ENCODE data around the gene CATSPERD.

Gene CATSPERD

DNA sequence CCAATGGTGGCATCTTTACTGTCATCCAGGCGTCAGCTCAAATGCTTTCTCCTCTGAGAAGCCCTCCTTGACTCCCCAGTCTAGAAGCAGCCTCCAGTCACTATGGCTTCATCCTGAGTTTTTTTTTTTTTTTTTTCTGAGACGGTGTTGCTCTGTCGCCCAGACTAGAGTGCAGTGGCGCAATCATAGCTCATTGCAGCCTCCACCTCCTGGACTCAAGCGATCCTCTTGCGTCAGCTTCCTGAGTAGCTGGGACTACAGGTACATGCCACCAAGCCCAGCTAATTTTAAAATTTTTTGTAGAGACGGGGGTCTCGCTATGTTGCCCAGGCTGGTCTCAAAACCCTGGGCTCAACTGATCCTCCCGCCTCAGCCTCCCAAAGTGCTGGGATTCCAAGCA is 88.6 kb downstream of the CATSPERD start:
- DNase-seq: no peak

DNA sequence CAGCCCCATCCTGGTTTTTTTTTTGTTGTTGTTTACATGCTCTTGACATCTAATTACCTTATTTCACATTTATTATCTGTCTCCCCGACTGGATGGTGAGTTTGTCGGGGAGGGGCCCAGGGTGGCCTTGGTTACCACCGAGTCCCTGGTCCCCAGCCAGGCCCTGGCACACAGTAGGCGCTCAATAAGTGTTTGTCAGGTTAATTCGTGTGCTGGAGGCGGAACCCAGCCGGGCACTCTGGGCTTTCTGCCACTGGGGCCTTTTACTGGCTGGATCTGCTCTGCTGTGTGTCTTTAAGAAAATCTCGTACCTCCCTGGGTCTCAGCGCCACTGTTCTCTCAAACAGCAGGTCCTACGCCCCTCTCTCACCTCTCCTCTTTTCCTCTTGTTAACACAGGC is 89.0 kb downstream of the CATSPERD start:
- DNase-seq: no peak

DNA sequence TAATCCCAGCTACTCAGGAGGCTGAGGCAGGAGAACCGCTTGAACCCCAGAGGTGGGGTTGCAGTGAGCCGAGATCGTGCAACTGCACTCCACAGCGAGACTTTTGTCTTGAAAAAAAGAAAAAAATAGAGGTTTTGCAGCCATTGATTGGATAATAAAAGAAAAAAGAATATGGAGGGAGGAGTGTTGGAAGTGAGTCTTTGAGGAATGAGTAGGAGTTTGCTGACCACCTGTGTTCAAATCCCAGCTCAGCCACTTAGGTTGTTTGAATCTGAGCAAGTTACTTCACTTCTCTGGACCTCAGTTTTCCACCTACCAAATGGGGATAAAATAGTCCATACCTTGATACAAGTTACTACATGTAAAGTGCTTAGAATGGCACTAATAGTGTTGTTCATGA is 90.7 kb downstream of the CATSPERD start:
- no peak for DNase-seq

DNA sequence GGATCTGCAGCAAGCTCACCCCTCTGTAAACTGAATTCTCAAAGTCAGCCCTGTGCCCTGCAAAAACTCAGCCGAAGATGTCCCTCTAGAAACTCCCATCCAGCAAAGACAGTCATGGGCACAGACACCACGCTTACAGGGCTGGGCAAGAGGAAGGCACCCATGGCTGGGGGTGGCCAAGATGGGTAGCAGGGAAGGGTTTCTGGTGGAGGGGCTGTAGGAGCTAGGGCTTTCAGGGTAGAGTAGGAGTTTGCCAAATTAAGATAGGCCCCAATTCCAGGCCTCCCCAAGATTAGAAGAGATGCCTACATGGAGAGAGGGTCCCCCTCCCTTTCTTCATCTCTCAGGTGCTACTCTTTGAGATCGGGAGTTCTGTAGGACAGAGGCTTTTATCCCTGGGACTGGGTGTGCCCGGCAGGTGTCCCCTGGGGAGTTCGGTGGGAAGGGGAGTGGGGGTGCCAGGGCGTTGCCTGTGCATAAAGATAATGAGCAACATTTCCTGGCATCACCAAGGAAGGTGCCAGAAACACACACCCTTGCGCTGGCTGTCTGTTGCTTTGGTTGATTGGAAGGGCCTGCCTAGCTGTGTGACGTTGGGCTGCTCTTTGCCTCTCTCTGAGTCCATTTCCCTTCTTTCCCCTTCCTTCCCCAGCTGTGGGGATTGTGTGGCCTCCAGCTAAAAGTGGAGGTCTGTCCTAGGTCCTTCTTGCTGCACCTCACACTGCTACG is 93.8 kb downstream of the CATSPERD start:
- DNase-seq: no peak

DNA sequence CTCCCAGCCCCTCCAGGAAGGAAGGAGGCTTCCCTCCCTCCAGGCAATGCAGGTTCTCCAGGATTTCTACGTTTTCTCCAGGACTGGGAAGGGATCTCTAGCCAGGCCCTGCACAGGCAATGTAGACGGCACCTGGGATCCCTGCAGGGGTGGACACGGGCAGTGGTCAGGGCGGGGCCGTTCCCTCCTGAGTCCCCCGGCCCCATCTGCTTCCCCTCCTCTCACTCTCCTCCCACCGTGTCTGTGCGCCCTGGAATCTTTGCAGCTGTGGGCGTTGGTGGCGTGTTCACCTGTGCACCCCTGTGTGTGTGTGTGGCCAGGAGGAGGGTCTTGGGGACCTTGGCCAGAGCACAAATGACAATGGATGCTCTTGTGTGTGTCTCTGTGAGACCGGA is 94.4 kb downstream of the CATSPERD start:
- DNase-seq: no peak

DNA sequence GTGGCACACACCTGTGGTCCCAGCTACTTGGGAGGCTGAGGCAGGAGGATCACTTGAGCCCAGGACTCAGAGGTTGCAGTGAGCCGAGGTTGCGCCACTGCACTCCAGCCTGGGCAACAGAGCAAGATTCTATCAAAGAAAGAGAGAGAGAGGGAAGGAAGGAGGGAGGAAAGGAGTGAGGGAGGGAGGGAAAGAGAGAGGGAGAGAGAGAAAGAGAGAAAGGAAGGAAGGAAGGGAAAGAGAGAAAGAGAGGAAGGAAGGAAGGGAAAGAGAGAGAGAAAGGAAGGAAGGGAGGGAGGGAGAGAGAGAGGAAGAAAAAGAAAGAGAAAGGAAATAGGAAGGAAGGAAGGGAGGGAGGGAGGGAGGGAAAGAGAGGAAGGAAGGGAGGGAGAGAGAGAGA is 96.8 kb downstream of the CATSPERD start:
- DNase-seq: no peak

DNA sequence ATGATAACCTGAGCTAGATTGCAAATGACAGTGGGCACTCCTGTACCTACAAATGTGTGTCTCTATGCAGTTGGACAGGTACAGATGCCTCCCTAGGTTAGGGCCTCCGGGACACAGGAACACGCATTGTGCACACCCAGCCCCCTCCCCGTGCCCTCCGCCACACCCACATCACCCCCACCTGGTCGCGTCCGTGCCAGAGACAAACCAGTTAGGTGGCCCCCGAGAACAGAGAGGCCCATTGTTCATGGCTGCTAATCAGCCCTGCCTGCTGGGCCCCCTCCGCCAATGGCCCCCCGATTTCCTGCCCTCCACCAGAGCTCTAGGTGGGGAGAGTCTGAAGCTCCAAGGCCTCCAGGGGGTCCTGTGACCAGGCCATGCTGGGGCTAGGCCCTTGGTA is 98.2 kb downstream of the CATSPERD start:
- DNase-seq: no peak

DNA sequence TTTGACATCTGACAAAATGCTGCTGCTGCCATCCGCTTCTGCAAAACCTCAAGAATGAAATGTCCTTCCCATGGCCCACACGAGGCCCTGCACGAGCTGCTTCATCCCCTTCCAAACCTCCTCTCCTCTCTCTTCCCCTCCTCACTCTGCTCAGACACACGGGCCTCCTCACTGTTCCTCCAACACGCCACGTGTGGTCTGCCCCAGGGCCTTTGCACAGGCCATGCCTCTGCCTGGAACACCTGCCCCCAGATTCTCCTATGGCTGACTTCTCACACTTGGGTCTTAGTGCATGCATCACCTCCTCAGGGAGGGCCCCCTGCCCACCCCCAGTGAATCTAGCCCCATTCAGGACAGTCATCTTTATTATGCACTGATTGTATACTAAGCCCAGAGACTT is 100.3 kb downstream of the CATSPERD start:
- DNase-seq: no peak

DNA sequence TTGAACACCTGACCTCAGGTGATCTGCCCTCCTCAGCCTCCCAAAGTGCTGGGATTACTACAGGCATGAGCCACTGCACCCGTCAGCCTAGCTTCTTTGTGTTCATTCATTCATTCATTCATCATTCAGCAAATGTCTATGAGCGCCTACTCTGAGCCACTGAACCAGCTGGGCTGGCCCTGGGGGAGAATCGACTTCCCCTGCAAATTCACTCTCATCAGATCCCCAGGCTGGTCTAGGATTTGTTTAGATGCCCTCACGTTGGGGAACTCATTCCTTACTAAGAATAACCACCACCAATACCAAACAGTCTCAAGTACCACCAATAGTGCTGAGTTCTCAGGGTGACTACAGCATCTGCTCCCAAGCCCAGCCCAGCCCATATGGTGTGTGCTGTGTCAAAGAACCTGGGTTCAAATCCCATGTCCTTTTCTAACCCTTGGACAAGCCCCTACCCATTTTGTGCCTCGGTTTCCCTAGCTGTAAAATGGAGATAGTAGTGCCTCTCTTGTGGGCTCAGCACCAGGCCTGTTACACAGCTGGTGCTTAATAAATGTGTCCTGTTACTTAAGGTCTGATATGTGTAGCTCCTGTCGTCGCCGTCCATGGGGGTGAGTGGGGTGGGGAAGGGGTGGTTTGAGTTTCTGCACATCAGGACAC is 101.2 kb downstream of the CATSPERD start:
- DNase-seq: no peak

DNA sequence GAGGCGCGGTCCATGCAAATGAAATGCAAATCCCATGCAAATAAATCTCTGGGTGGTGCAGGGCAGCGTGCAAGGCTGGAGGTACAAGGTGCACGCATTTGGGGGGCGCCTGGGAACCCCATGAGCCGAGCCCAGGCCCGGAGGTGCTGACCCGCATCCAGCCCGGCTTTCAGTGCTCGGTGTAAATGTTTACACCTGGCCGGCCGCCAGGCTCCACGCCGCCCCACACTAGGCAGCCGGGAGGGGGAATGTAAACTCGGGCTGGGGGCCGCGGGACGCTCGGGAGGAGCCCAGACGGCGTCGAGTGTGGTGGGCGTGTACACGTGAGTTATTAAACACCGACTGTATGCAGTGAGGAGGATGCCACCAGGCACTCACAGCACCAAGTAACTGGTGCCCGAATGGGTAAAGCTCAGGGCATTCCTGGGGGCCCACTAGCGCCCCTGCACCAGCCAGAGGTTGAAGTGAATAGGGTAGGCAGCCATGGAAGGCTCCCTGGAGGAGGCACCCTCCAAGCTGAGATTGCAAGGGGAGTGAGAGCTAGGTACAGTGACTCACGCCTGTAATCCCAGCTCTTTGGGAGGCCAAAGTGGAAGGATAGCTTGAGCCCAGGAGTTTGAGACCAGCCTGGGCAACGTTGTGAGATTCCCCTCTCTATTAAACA is 101.9 kb downstream of the CATSPERD start:
- DNase-seq: no peak

DNA sequence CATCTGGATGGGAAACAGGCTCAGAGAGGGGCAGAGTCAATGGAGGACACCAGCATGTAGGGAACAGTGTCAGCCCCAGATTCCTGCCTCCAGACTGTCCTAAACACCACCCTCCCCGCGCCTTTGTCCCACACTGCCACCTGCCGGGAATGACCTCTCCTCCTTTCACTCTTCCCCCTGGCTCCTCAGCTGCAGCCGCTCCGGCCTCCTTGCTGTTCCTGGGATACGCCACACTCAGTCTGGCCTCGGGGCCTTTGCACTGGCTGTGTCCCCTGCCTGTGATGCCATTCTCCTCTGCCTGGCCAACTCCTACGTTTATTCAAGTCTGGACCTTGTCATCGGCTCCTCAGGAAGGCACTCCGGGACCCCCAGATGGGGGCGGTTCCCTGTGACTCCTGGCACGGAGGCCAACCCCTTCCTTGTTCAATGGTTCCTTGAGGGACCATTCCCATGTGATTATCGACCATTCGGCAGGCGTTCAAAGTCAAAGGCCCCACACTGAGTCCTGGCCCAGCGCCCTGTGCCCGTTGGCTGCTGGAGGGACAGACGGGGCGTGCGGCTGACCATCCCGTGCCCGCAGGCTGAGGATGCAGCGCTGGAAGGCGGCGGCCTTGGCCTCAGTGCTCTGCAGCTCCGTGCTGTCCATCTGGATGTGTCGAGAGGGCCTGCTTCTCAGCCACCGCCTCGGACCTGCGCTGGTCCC is 103.3 kb downstream of the CATSPERD start:
- no peak for DNase-seq

DNA sequence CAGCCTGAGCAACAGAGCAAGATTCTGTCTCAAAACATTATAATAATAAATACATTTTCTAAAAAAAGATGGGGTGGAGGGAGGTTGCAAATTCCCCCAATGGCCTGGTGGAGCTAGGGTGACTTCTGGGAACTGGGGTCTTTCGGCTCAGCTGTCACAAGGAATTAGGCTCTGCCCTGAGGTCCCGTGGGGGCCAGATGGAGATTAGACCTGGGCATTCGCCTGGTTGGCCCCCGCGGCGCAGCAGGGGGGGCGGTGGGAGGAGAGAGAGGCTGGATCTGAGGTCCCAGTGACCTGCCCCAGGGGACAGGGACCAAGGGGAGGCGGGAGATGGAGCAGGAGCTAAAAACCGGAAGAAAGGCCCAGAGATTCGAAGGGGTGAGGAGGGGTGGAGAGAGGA is 104.3 kb downstream of the CATSPERD start:
- no peak for DNase-seq

DNA sequence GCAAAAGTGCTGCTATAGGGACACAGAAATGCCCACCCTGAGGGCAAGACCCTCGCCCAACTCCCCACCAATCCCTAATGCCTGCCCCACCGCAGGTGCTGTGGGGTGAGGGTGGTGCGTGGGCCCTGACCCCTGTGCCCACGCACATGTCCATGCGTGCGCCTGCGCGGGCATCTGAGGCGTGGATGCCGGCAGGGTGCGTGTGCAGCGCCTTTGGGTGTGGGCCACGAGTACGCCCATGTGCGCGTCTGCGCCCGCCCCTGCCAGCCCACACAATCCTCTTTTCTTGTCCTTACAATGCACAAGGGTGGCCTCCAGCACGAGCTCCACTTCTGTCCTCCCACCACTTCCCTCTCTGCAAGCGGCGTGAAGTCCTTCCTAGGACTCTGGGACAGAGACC is 104.7 kb downstream of the CATSPERD start:
- DNase-seq: no peak

DNA sequence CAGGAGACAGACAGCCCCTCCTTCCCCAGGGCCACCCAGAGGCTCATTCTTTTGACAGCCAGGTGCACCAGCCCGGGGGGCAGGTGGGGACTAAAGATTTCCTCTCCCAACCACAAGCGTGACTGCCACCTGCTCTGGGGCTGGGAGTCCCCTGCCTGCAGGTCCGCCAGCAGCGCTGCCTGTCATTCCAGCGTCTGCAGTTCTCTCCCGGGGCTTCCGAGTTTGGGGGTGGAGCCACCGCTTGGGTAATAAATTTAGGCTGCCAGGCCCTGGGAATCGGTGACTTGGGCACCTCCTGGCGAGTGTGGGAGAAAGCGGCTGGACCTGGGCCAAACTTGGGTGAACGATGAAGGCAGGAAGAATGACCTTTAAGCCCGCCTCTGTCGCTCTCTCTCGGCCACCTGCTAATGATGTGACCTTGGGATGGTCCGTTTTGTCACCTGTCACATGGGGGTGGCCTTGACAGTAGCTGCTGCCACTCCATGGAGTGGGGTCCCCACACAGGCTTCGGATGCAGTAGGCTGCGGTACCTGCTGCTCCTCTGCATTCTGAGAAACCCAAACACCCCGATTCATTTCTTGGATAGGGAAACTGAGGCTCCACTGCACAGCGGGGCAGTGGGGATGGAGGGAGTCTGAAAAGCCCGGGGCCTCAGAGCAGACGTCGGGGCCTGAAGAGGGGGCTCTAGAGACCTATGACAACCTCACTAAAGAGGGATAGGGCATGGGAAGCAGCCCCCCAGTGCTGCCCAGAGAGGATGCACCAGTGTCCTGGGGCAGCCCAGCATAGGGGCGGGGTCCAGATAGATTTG is 106.3 kb downstream of the CATSPERD start:
- peak; percentile 34 for DNase-seq

DNA sequence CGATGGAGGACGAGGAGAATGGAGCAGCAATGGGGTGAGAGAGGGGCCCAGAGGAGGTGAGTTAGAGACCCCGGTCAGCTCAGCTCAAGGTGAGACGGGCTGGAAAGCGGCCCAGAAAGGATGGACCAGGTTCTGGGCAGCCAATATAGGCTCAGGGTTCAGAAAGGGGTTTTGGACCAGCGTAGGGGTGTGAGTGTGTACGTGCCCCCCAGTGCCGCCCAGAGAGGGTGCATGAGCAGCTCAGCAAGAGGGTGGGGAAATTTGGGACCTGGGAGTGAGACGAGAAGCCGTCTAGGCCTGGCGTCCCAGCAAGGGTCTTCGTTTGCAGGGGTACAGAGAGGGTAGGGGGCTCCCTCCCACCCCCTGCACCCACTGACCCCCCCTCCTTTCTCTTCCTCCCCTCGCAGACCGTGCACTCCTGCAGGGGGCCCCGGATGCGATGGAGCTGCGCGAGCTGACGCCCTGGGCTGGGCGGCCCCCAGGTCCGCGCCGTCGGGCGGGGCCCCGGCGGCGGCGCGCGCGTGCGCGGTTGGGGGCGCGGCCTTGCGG is 107.0 kb downstream of the CATSPERD start:
- no peak for DNase-seq

DNA sequence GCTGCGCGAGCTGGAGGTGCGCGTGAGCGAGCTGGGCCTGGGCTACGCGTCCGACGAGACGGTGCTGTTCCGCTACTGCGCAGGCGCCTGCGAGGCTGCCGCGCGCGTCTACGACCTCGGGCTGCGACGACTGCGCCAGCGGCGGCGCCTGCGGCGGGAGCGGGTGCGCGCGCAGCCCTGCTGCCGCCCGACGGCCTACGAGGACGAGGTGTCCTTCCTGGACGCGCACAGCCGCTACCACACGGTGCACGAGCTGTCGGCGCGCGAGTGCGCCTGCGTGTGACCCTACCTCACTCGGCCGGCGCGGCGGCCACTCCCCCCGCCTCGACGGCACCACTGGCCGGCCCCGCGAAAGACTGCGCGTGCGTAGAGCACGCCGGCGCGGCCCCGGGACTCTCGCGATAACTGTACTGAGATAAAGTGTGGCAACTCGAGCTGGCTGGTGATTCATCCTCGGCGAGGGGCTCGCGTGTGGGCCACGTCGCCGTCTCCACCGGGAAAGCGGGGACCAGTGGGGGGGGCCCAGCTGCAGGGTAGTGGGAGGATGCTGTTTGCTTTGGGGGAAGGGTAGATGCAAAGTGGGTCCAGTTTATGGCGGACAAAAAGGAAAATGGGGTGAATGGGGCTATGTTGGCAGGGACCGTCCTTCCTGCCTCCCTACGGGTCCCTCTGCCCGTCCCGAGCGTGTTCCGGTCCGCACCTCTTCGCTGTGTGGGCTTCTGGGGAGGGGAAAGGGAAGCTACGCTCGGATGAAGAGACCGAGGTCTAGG is 107.6 kb downstream of the CATSPERD start:
- peak; percentile 94 for DNase-seq

Measured in CD4-positive, alpha-beta T cell treated with Interleukin-10 for 1 hour (primary cell).